HEK293 (cell line): ENCODE results near the gene GRK3.
"Not testable (repeated sequence)": the region's sequence is repeated elsewhere in the genome, so short reads cannot be mapped to it uniquely, and the experiment has no call there.

ENCODE experiments used
- ZBTB1 ChIP-seq: fragments of 450-650 bp; formaldehyde crosslinking; IDR thresholded peaks from 2 replicates; pipeline ENCODE4 v1.5.1; 2016; ENCODE audit warnings: missing biosample characterization, missing genetic modification characterization
- ZBTB21 ChIP-seq: fragments of 450-650 bp; formaldehyde crosslinking; IDR thresholded peaks from 2 replicates; pipeline ENCODE4 v1.5.1; 2017; ENCODE audit warnings: missing biosample characterization, missing genetic modification characterization
- ZNF488 ChIP-seq: fragments of 450-650 bp; formaldehyde crosslinking; IDR thresholded peaks from 2 replicates; pipeline ENCODE4 v1.5.1; 2016; ENCODE audit warnings: missing biosample characterization, missing genetic modification characterization
- ZNF571 ChIP-seq: fragments of 450-650 bp; formaldehyde crosslinking; IDR thresholded peaks from 2 replicates; pipeline ENCODE4 v1.5.0; 2017; ENCODE audit warnings: missing biosample characterization, missing genetic modification characterization
- ZNF792 ChIP-seq: fragments of 450-650 bp; formaldehyde crosslinking; IDR thresholded peaks from 2 replicates; pipeline ENCODE4 v1.5.1; 2016; ENCODE audit warnings: missing biosample characterization, missing genetic modification characterization
- ZXDB ChIP-seq: fragments of 450-650 bp; formaldehyde crosslinking; IDR thresholded peaks from 2 replicates; pipeline ENCODE4 v1.5.1; 2016; ENCODE audit warnings: missing biosample characterization, missing genetic modification characterization

GRCh38 chr22:25605565-25605964, 41.1 kb downstream of the GRK3 start:
- not testable (repeated sequence) for TF ChIP-seq ZNF488 (tag by site-specific recombination); ZNF571 (tag by site-specific recombination); ZBTB1 (tag by site-specific recombination); ZXDB; ZNF792 (tag by site-specific recombination); ZBTB21
